ENCODE measurements around the gene ARHGAP40.

GRCh38 chr20:38584099-38584763, 17.4 kb upstream of the ARHGAP40 start:
- TF ChIP-seq CTCF (IDR thresholded peaks at IDR 0.05) = no peak
- no peak for TF ChIP-seq POLR2A (IDR thresholded peaks at IDR 0.05)
- no peak for TF ChIP-seq POLR2AphosphoS5 (IDR thresholded peaks at IDR 0.05)
